ENCODE results near the gene ATP5PD.
A peak's percentile ranks its signal among the peaks of the same experiment; 100 is the strongest.
"Not testable (repeated sequence)": the region's sequence is repeated elsewhere in the genome, so short reads cannot be mapped to it uniquely, and the experiment has no call there.

ATP5PD gene

GRCh38 chr17:75077496-75078283, 30.9 kb upstream of the ATP5PD start:
- DNase-seq = peak in 37 of 56 donors; percentile 7 to 71 (median 33)

GRCh38 chr17:75077072-75077495, 30.3 kb upstream of the ATP5PD start:
- no peak for DNase-seq

GRCh38 chr17:75075597-75076336, 29.0 kb upstream of the ATP5PD start:
- DNase-seq = no peak

GRCh38 chr17:75074532-75074931, 27.8 kb upstream of the ATP5PD start:
- no peak for DNase-seq

GRCh38 chr17:75073618-75074047, 26.9 kb upstream of the ATP5PD start:
- DNase-seq = no peak

- DNase-seq = not testable (repeated sequence)
Observed at GRCh38 chr17:75072909-75073308, 26.1 kb upstream of the ATP5PD start.

- not testable (repeated sequence) for DNase-seq
Observed at GRCh38 chr17:75071478-75072271, 24.9 kb upstream of the ATP5PD start.

- peak in 2 of 56 donors; percentile 20 to 28 for DNase-seq
Observed at GRCh38 chr17:75069783-75070182, 23.0 kb upstream of the ATP5PD start.

- no peak for DNase-seq
Observed at GRCh38 chr17:75068750-75069149, 22.0 kb upstream of the ATP5PD start.

- no peak for DNase-seq
Observed at GRCh38 chr17:75067856-75068255, 21.1 kb upstream of the ATP5PD start.

GRCh38 chr17:75065562-75066151, 18.9 kb upstream of the ATP5PD start:
- DNase-seq = no peak

- no peak for DNase-seq
Observed at GRCh38 chr17:75064867-75065561, 18.2 kb upstream of the ATP5PD start.

GRCh38 chr17:75064460-75064859, 17.7 kb upstream of the ATP5PD start:
- no peak for DNase-seq

GRCh38 chr17:75064040-75064439, 17.3 kb upstream of the ATP5PD start:
- DNase-seq = no peak

GRCh38 chr17:75063626-75064025, 16.9 kb upstream of the ATP5PD start:
- DNase-seq = no peak

GRCh38 chr17:75063201-75063600, 16.4 kb upstream of the ATP5PD start:
- no peak for DNase-seq

GRCh38 chr17:75061618-75062017, 14.8 kb upstream of the ATP5PD start:
- no peak for DNase-seq

- no peak for DNase-seq
Observed at GRCh38 chr17:75061055-75061438, 14.3 kb upstream of the ATP5PD start.

GRCh38 chr17:75060434-75061054, 13.8 kb upstream of the ATP5PD start:
- no peak for DNase-seq
